Mesendoderm (in vitro differentiated cells): ENCODE results near the gene ADAMTSL1.

Experiments used
- DNase-seq: peaks from one replicate; pipeline ENCODE4 v3.0.0; 2013
- H2AK5ac ChIP-seq: 2 replicates; pipeline ENCODE4 v1.6.1; 2013; ENCODE audit warnings: low read length, inconsistent platforms
- H2BK120ac ChIP-seq: 2 replicates; pipeline ENCODE4 v1.6.1; 2013; ENCODE audit warnings: low read depth, mild to moderate bottlenecking, low read length, moderate library complexity, mixed read lengths
- H2BK15ac ChIP-seq: replicated peaks from 2 replicates; pipeline ENCODE4 v1.6.1; 2013; ENCODE audit warnings: low read depth, mild to moderate bottlenecking, moderate library complexity
- H2BK5ac ChIP-seq: 2 replicates; pipeline ENCODE4 v1.6.1; 2013; ENCODE audit warnings: low read length, inconsistent platforms
- H3K18ac ChIP-seq: 2 replicates; pipeline ENCODE4 v1.6.1; 2013; ENCODE audit warnings: mild to moderate bottlenecking, low read length, mixed read lengths
- H3K23ac ChIP-seq: one replicate; pipeline ENCODE4 v1.6.1; 2013; ENCODE audit warnings: low read length
- H3K27ac ChIP-seq: 2 replicates; pipeline ENCODE4 v1.5.1; 2013; ENCODE audit warnings: low read depth, mild to moderate bottlenecking, inconsistent platforms, low read length, moderate library complexity
- H3K27me3 ChIP-seq: 2 replicates; pipeline ENCODE4 v1.6.1; 2013; ENCODE audit warnings: low read length, control low read depth, mild to moderate bottlenecking, inconsistent platforms; ENCODE audit not compliant: insufficient read depth, poor library complexity
- H3K36me3 ChIP-seq: 2 replicates; pipeline ENCODE4 v1.6.1; 2013; ENCODE audit warnings: low read length, inconsistent platforms; ENCODE audit not compliant: control insufficient read depth, insufficient read depth
- H3K4ac ChIP-seq: one replicate; pipeline ENCODE4 v1.6.1; 2013; ENCODE audit warnings: low read depth, mild to moderate bottlenecking, low read length, moderate library complexity
- H3K4me1 ChIP-seq: 2 replicates; pipeline ENCODE4 v1.6.1; 2013; ENCODE audit warnings: low read depth, low read length, inconsistent platforms; ENCODE audit not compliant: control insufficient read depth
- H3K4me2 ChIP-seq: 2 replicates; pipeline ENCODE4 v1.6.1; 2013; ENCODE audit warnings: low read length
- H3K4me3 ChIP-seq: 2 replicates; pipeline ENCODE4 v1.5.1; 2013; ENCODE audit warnings: mild to moderate bottlenecking, low read length
- H3K56ac ChIP-seq: one replicate; pipeline ENCODE4 v1.6.1; 2013; ENCODE audit warnings: low read length
- H3K79me1 ChIP-seq: 2 replicates; pipeline ENCODE4 v1.6.1; 2013; ENCODE audit warnings: low read length, inconsistent platforms
- H3K79me2 ChIP-seq: 2 replicates; pipeline ENCODE4 v1.6.1; 2013; ENCODE audit warnings: mild to moderate bottlenecking, low read length; ENCODE audit not compliant: control insufficient read depth, insufficient read depth
- H3K9ac ChIP-seq: 2 replicates; pipeline ENCODE4 v1.6.1; 2013; ENCODE audit warnings: low read length, inconsistent platforms
- H4K5ac ChIP-seq: one replicate; pipeline ENCODE4 v1.6.1; 2013; ENCODE audit warnings: low read length
- H4K8ac ChIP-seq: one replicate; pipeline ENCODE4 v1.6.1; 2013; ENCODE audit warnings: low read depth, mild to moderate bottlenecking, control low read depth, low read length, moderate library complexity
- WGBS: extraction: QIAGEN DNeasy Blood & Tissue Kit; methylation state at CpG from one replicate; pipeline ENCODE4 v1.1.7; 2013; ENCODE audit warnings: low lambda C conversion rate, missing lambda C conversion rate; ENCODE audit not compliant: insufficient coverage; ENCODE audit errors: extremely low coverage; 5-methylcytosine and 5-hydroxymethylcytosine counted together

Gene ADAMTSL1

GRCh38 chr9:18531136-18532065 lies 57.4 kb downstream of the ADAMTSL1 start:
- Histone ChIP-seq H2AK5ac (no peak overlapping the region), H4K5ac (no peak overlapping the region), H3K4me2 (no peak overlapping the region), H3K18ac (no peak overlapping the region), H3K4me3 (no peak overlapping the region), H4K8ac (no peak overlapping the region), H3K56ac (no peak overlapping the region), H2BK15ac (no peak overlapping the region), H2BK5ac (no peak overlapping the region), H3K79me1 (no peaks in the 10 kb centered on the region), H3K4ac (no peak overlapping the region), H3K27ac (no peak overlapping the region), H3K79me2 (no peaks in the 10 kb centered on the region), H2BK120ac (no peak overlapping the region), H3K9ac (no peak overlapping the region), H3K27me3 (no peaks in the 10 kb centered on the region), H3K4me1 (no peaks in the 10 kb centered on the region), H3K36me3 (no peaks in the 10 kb centered on the region), H3K23ac (no peak overlapping the region)
- DNase-seq, result peak; percentile 4
- WGBS, result no CpG with 5 or more reads among the region's 7 CpGs

GRCh38 chr9:18534611-18535010 lies 60.7 kb downstream of the ADAMTSL1 start:
- Histone ChIP-seq H3K23ac (no peak overlapping the region), H3K4me2 (no peak overlapping the region), H2BK15ac (no peak overlapping the region), H3K18ac (no peak overlapping the region), H3K36me3 (no peaks in the 10 kb centered on the region), H4K8ac (no peak overlapping the region), H3K56ac (no peak overlapping the region), H3K4ac (no peak overlapping the region), H4K5ac (no peak overlapping the region), H3K4me1 (no peaks in the 10 kb centered on the region), H3K27me3 (no peaks in the 10 kb centered on the region), H3K4me3 (no peak overlapping the region), H3K79me1 (no peaks in the 10 kb centered on the region), H2AK5ac (no peak overlapping the region), H2BK5ac (no peak overlapping the region), H3K79me2 (no peaks in the 10 kb centered on the region), H3K27ac (no peak overlapping the region), H3K9ac (no peak overlapping the region), H2BK120ac (no peak overlapping the region)
- WGBS, result no CpG with 5 or more reads among the region's 2 CpGs
- DNase-seq, result no peak

GRCh38 chr9:18536554-18536953 lies 62.6 kb downstream of the ADAMTSL1 start:
- H2BK5ac ChIP-seq, result no peak overlapping the region
- no peaks in the 10 kb centered on the region for H3K36me3 ChIP-seq
- no peak overlapping the region for H3K56ac ChIP-seq
- H3K79me1 ChIP-seq, result no peaks in the 10 kb centered on the region
- no peak for DNase-seq
- no peak overlapping the region for H2AK5ac ChIP-seq
- H3K27ac ChIP-seq, result no peak overlapping the region
- H3K79me2 ChIP-seq, result no peaks in the 10 kb centered on the region
- no peaks in the 10 kb centered on the region for H3K27me3 ChIP-seq
- H2BK15ac ChIP-seq, result no peak overlapping the region
- H4K8ac ChIP-seq, result no peak overlapping the region
- no peak overlapping the region for H3K9ac ChIP-seq
- no peak overlapping the region for H2BK120ac ChIP-seq
- H3K23ac ChIP-seq, result no peak overlapping the region
- H3K4me3 ChIP-seq, result no peak overlapping the region
- no peaks in the 10 kb centered on the region for H3K4me1 ChIP-seq
- no peak overlapping the region for H3K4me2 ChIP-seq
- no peak overlapping the region for H3K4ac ChIP-seq
- no peak overlapping the region for H3K18ac ChIP-seq
- no peak overlapping the region for H4K5ac ChIP-seq

DNA sequence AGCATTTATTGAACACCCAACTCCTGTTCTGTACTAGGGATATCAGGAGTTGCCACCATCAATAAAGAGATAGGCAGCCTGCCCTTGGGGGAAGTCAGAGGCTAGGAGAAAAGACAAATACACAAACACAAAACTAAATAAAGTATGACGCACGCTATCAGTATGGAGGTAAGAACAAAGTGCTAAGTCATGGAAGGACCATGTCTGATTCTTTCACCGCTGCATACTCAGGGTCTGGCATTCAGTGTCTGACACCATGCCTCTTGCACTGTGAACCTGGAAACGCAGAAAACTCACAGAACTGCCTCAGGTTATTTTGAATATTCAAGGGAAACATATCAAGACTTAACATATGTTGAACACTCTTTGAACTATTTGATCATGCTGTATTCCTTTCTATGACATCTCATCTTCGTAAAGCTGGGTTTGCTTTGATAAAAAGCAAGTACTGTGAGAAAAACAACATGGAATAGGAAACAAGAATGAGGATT lies 65.3 kb downstream of the ADAMTSL1 start:
- Histone ChIP-seq H2BK15ac (no peak overlapping the region), H2BK5ac (no peak overlapping the region), H3K18ac (no peak overlapping the region), H2AK5ac (no peak overlapping the region), H3K27ac (no peak overlapping the region), H3K4me3 (no peak overlapping the region), H2BK120ac (no peak overlapping the region), H3K56ac (no peak overlapping the region), H3K27me3 (no peaks in the 10 kb centered on the region), H3K79me1 (no peaks in the 10 kb centered on the region), H3K4ac (no peak overlapping the region), H4K5ac (no peak overlapping the region), H3K23ac (no peak overlapping the region), H3K36me3 (no peaks in the 10 kb centered on the region), H3K79me2 (no peaks in the 10 kb centered on the region), H4K8ac (no peak overlapping the region), H3K4me2 (no peak overlapping the region), H3K4me1 (no peaks in the 10 kb centered on the region), H3K9ac (no peak overlapping the region)
- no peak for DNase-seq
- no CpG with 5 or more reads among the region's 5 CpGs for WGBS

DNA sequence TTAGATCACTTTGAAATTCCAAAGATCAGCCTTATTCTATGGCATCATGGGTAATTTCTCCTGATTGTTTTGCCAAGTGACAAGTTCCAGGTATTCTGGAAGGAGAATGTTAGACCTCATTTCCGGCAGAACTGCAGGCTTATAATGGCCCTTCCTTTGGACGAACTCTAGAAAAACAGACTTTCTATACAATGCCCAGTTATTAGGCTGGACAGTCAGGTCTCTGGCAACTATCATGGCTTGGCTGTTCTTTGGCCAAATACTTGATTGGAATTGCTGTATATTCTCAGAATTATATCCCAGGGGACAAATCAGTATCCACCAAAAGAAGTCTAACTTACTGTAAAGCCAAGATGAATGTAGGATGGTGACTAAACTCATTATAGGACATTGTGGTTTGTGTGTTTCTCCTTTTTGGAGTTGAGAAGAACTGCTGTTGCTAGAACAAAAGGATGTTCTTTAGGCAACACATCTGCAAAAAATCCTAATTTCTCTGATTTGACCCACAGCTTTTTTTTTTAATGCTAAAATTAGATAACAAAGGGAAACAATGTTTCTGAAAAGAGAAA lies 69.0 kb downstream of the ADAMTSL1 start:
- Histone ChIP-seq H3K4me3 (no peak overlapping the region), H3K36me3 (no peaks in the 10 kb centered on the region), H3K79me2 (no peaks in the 10 kb centered on the region), H3K4ac (no peak overlapping the region), H2BK5ac (no peak overlapping the region), H2AK5ac (no peak overlapping the region), H3K18ac (no peak overlapping the region), H3K27ac (no peak overlapping the region), H3K23ac (no peak overlapping the region), H2BK120ac (no peak overlapping the region), H4K8ac (no peak overlapping the region), H3K56ac (no peak overlapping the region), H3K4me2 (no peak overlapping the region), H4K5ac (no peak overlapping the region), H2BK15ac (no peak overlapping the region), H3K79me1 (no peaks in the 10 kb centered on the region), H3K27me3 (no peaks in the 10 kb centered on the region), H3K4me1 (no peaks in the 10 kb centered on the region), H3K9ac (no peak overlapping the region)
- no CpG with 5 or more reads among the region's 2 CpGs for WGBS
- no peak for DNase-seq
